Activated CD8-positive, alpha-beta T cell treated with anti-CD3 and anti-CD28 coated beads, Interleukin-2, amount 10 ng/mL, durations not matched to agents 7 days and 5 days (primary cell): Measurements from ENCODE around the gene SACM1L. TPM values are rescaled to one million over a fixed set of nuclear protein-coding genes. Genes with fewer than 3 reads are reported as not detected.

Source experiments
- ATAC-seq: fragments of 150-1000 bp; cut with Tn5 transposase; one replicate; pipeline ENCODE4 v1.10.0; 2021; ENCODE audit warnings: moderate library complexity
- CTCF ChIA-PET: fragments of 350-600 bp; sonication (Branson Sonifier 250); formaldehyde crosslinking; loops from one replicate; lab custom pipeline; 2021; ENCODE audit warnings: antibody characterized with exemption; lab: Charles Lee
- POLR2A ChIA-PET: fragments of 350-600 bp; sonication (Branson Sonifier 250); formaldehyde crosslinking; loops from one replicate; lab custom pipeline; 2021; ENCODE audit warnings: antibody characterized with exemption; lab: Charles Lee
- DNase-seq: peaks from one replicate; pipeline ENCODE4 v3.0.0-alpha.2; 2020
- H3K27ac Mint-ChIP-seq: one replicate; pipeline ENCODE4 v1.8.0; 2021; ENCODE audit warnings: mild to moderate bottlenecking, mixed read lengths
- H3K27me3 Mint-ChIP-seq: one replicate; pipeline ENCODE4 v1.8.0; 2021; ENCODE audit warnings: low read depth, mixed read lengths
- H3K36me3 Mint-ChIP-seq: one replicate; pipeline ENCODE4 v1.8.0; 2021; ENCODE audit warnings: low read depth, mixed read lengths
- H3K4me1 Mint-ChIP-seq: one replicate; pipeline ENCODE4 v1.8.0; 2021; ENCODE audit warnings: low read depth, mixed read lengths
- H3K4me3 Mint-ChIP-seq: one replicate; pipeline ENCODE4 v1.8.0; 2021; ENCODE audit warnings: mild to moderate bottlenecking, mixed read lengths
- H3K9me3 Mint-ChIP-seq: one replicate; pipeline ENCODE4 v1.8.0; 2022; ENCODE audit warnings: mixed read lengths; ENCODE audit not compliant: insufficient read depth
- total RNA-seq, 2 experiments: library from RNA; stranded (reverse); gene quantifications; one replicate each; pipeline ENCODE4 v1.2.3, GENCODE V29; 2021

SACM1L gene
- total RNA-seq, 2 experiments from 2014 or later = 89.8 to 96.4 TPM

GRCh38 chr3:45759851-45760250, 70.7 kb downstream of the SACM1L start:
- H3K36me3 Mint-ChIP-seq = no peaks in the 10 kb centered on the region
- peaks cover 5% of the 10 kb centered on the region for H3K4me1 Mint-ChIP-seq
- H3K9me3 Mint-ChIP-seq = no peaks in the 10 kb centered on the region
- CTCF ChIA-PET = interaction anchor here (0.6 to 5.5 kb wide), 8 partner anchors 9 to 613 kb away, joined by 3 to 52 read pairs (median 6); no protein-coding TSS in a partner anchor
- peaks cover 4% of the 10 kb centered on the region for H3K27me3 Mint-ChIP-seq
- H3K4me3 Mint-ChIP-seq = no peak overlapping the region
- POLR2A ChIA-PET = no interaction called here
- H3K27ac Mint-ChIP-seq = no peak overlapping the region
- no peak for DNase-seq
- ATAC-seq = no peak

- peaks cover 5% of the 10 kb centered on the region for H3K4me1 Mint-ChIP-seq
Measured at GRCh38 chr3:45760878-45761711, 71.9 kb downstream of the SACM1L start.

GRCh38 chr3:45761831-45762230, 72.6 kb downstream of the SACM1L start:
- Mint-ChIP-seq H3K9me3 (no peaks in the 10 kb centered on the region), H3K4me1 (peaks cover 5% of the 10 kb centered on the region), H3K27me3 (peaks cover 10% of the 10 kb centered on the region), H3K4me3 (no peak overlapping the region), H3K36me3 (no peaks in the 10 kb centered on the region), H3K27ac (no peak overlapping the region)
- ChIA-PET CTCF (interaction anchor here (0.7 to 5.5 kb wide), 9 partner anchors 19 to 320 kb away, joined by 3 to 52 read pairs (median 4); no protein-coding TSS in a partner anchor), POLR2A (no interaction called here)
- no peak for DNase-seq
- no peak for ATAC-seq

More at GRCh38 chr3:45760878-45761711, 71.9 kb downstream of the SACM1L start:
- Mint-ChIP-seq H3K4me3 (no peak overlapping the region), H3K36me3 (no peaks in the 10 kb centered on the region), H3K27me3 (peaks cover 4% of the 10 kb centered on the region), H3K9me3 (no peaks in the 10 kb centered on the region), H3K27ac (no peak overlapping the region)
- POLR2A ChIA-PET = no interaction called here
- peak; percentile 64 for ATAC-seq
- peak; percentile 61 for DNase-seq
- CTCF ChIA-PET = interaction anchor here (0.6 to 5.5 kb wide), 13 partner anchors 18 to 321 kb away, joined by 3 to 52 read pairs (median 4); no protein-coding TSS in a partner anchor

DNA sequence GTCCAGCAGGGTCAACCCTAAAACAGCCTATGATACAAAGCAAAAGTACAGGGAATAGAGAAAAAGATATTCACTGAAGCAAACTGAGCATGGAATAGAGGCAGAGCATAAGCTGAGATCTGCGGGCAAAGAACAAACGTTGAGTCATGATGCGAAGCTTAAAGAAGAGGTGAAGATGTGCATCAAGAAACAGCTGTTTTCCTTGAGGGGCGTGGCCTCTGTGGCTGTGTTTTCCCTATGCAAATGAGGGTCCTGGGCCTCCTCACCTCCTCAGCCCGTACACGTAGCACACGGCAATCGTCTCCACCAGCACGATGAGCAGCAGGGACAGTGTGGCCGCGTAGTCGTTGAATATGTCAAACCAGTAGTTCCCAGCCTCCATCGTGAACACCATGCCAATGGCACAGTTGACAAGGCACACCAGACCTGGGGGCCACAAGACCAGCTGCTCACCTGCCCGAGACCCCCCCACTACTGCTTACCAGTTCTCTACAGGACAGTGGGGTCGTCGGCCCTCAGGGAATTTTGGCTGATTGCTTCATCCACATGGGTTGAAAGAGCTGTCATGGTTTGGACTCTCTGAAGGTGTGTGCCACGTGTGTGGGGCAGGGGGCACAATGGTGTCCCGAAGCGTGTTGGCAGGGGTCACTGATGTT, 73.6 kb downstream of the SACM1L start:
- H3K27me3 Mint-ChIP-seq = peaks cover 14% of the 10 kb centered on the region

GRCh38 chr3:45763303-45763675, 74.1 kb downstream of the SACM1L start:
- no peak overlapping the region for H3K4me3 Mint-ChIP-seq
- H3K9me3 Mint-ChIP-seq = peaks cover 11% of the 10 kb centered on the region
- peaks cover 19% of the 10 kb centered on the region for H3K27me3 Mint-ChIP-seq
- H3K27ac Mint-ChIP-seq = no peak overlapping the region
- ChIA-PET POLR2A (no interaction called here), CTCF (interaction anchor here (0.8 to 5.5 kb wide), 4 partner anchors 10 to 314 kb away, joined by 3 to 52 read pairs (median 22); no protein-coding TSS in a partner anchor)
- no peak for ATAC-seq
- no peaks in the 10 kb centered on the region for H3K36me3 Mint-ChIP-seq
- no peak for DNase-seq
- peaks cover 5% of the 10 kb centered on the region for H3K4me1 Mint-ChIP-seq

More for the DNA sequence above, 73.6 kb downstream of the SACM1L start:
- POLR2A ChIA-PET = no interaction called here
- Mint-ChIP-seq H3K9me3 (peaks cover 8% of the 10 kb centered on the region), H3K36me3 (no peaks in the 10 kb centered on the region), H3K27ac (no peak overlapping the region), H3K4me1 (peaks cover 5% of the 10 kb centered on the region), H3K4me3 (no peak overlapping the region)
- CTCF ChIA-PET = interaction anchor here (0.8 to 5.5 kb wide), 6 partner anchors 10 to 319 kb away, joined by 3 to 52 read pairs (median 4); no protein-coding TSS in a partner anchor
- DNase-seq (no peak), ATAC-seq (no peak)

- no peak for DNase-seq
- CTCF ChIA-PET = no interaction called here
- H3K36me3 Mint-ChIP-seq = no peaks in the 10 kb centered on the region
Measured at GRCh38 chr3:45765266-45765851, 76.2 kb downstream of the SACM1L start.

DNA sequence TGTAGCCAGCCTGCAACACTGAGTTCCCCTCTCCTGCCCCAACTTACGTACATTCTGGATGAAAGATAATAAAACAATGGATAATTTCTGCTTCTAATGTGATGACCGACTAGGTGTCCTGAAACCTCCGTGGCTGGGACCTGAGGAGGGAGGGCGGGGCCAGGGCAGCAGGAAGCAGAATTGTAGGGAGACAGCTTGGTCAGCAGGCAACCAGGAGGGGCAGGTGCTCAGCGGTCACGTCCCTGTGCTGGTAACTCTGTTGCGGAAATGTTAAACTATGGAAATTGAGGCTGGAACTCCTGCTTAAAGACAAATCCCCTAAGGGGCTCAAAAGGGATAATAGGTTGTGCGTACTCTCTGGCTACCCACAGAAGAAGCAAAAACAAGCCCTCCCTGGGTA, 76.8 kb downstream of the SACM1L start:
- DNase-seq = no peak
- H3K36me3 Mint-ChIP-seq = no peaks in the 10 kb centered on the region
- POLR2A ChIA-PET = no interaction called here
- H3K4me3 Mint-ChIP-seq = no peak overlapping the region
- CTCF ChIA-PET = no interaction called here
- peaks cover 11% of the 10 kb centered on the region for H3K9me3 Mint-ChIP-seq
- peaks cover 35% of the 10 kb centered on the region for H3K27me3 Mint-ChIP-seq
- no peak for ATAC-seq
- peaks cover 5% of the 10 kb centered on the region for H3K4me1 Mint-ChIP-seq
- no peak overlapping the region for H3K27ac Mint-ChIP-seq

More at GRCh38 chr3:45765266-45765851, 76.2 kb downstream of the SACM1L start:
- POLR2A ChIA-PET = no interaction called here
- no peak overlapping the region for H3K4me3 Mint-ChIP-seq
- peaks cover 33% of the 10 kb centered on the region for H3K27me3 Mint-ChIP-seq
- peaks cover 5% of the 10 kb centered on the region for H3K4me1 Mint-ChIP-seq
- H3K9me3 Mint-ChIP-seq = peaks cover 11% of the 10 kb centered on the region
- no peak for ATAC-seq
- no peak overlapping the region for H3K27ac Mint-ChIP-seq

GRCh38 chr3:45771166-45771775, 82.1 kb downstream of the SACM1L start:
- no peak overlapping the region for H3K4me3 Mint-ChIP-seq
- peaks cover 53% of the 10 kb centered on the region for H3K27me3 Mint-ChIP-seq
- peaks cover 11% of the 10 kb centered on the region for H3K9me3 Mint-ChIP-seq
- ATAC-seq = no peak
- ChIA-PET POLR2A (interaction anchor here (0.7 kb wide), 1 partner anchor 195 kb away, joined by 3 read pairs; no protein-coding TSS in a partner anchor), CTCF (interaction anchor here (1.1 to 1.4 kb wide), 2 partner anchors 167 to 308 kb away, joined by 3 to 4 read pairs; no protein-coding TSS in a partner anchor)
- no peak for DNase-seq
- peaks cover 20% of the 10 kb centered on the region for H3K4me1 Mint-ChIP-seq
- no peaks in the 10 kb centered on the region for H3K36me3 Mint-ChIP-seq
- no peak overlapping the region for H3K27ac Mint-ChIP-seq

DNA sequence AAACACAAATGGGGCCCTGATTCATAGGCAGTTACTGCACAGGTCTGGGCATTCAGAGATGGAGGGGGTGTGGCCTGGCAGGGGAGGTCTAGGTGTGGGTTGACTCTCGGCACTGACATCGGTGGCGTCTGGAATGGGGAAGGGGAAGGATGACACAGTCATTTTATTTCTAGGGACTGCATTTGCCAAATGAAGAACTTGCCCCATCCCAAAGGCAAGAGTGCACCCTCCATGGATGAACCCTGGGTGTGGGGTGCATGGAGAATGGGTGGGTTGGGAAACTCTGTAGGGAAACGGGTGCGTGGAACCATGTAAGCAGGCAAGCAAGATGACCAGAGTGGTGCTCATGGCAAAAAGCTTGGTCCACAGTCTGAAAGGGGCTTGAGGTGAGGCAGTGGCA, 82.6 kb downstream of the SACM1L start:
- Mint-ChIP-seq H3K4me1 (peaks cover 20% of the 10 kb centered on the region), H3K27me3 (peaks cover 49% of the 10 kb centered on the region), H3K4me3 (no peak overlapping the region), H3K9me3 (peaks cover 11% of the 10 kb centered on the region), H3K27ac (no peak overlapping the region), H3K36me3 (no peaks in the 10 kb centered on the region)
- DNase-seq (no peak), ATAC-seq (no peak)
- CTCF ChIA-PET = interaction anchor here (1.1 kb wide), 1 partner anchor 307 kb away, joined by 3 read pairs; no protein-coding TSS in a partner anchor
- POLR2A ChIA-PET = interaction anchor here (0.7 kb wide), 1 partner anchor 195 kb away, joined by 3 read pairs; no protein-coding TSS in a partner anchor

GRCh38 chr3:45772341-45773035, 83.3 kb downstream of the SACM1L start:
- Mint-ChIP-seq H3K36me3 (no peaks in the 10 kb centered on the region), H3K27me3 (peaks cover 48% of the 10 kb centered on the region), H3K27ac (no peak overlapping the region), H3K4me3 (no peak overlapping the region), H3K9me3 (peaks cover 6% of the 10 kb centered on the region), H3K4me1 (peaks cover 20% of the 10 kb centered on the region)
- ChIA-PET POLR2A (interaction anchor here (0.7 kb wide), 1 partner anchor 194 kb away, joined by 3 read pairs; no protein-coding TSS in a partner anchor), CTCF (no interaction called here)
- DNase-seq (peak; percentile 48), ATAC-seq (peak; percentile 68)
